MG63 (cell line): ENCODE data around the gene RAI1. TPM values are rescaled to one million over a fixed set of nuclear protein-coding genes. Genes with fewer than 3 reads are reported as not detected.
A peak's percentile ranks its signal among the peaks of the same experiment; 100 is the strongest.
"Not testable (repeated sequence)": the region's sequence is repeated elsewhere in the genome, so short reads cannot be mapped to it uniquely, and the experiment has no call there.

Experiments
- DNase-seq: peaks from one replicate; pipeline ENCODE4 v3.0.0-alpha.2; 2020
- H3K27me3 ChIP-seq: fragments of 250-450 bp; sonication (Bioruptor Pico); 2 replicates; pipeline ENCODE4 v1.5.1; 2020; ENCODE audit warnings: mild to moderate bottlenecking, moderate library complexity
- H3K36me3 ChIP-seq: fragments of 250-450 bp; sonication (Bioruptor Pico); 2 replicates; pipeline ENCODE4 v1.5.1; 2020; ENCODE audit warnings: mild to moderate bottlenecking, moderate library complexity
- H3K4me3 ChIP-seq: fragments of 250-450 bp; sonication (Bioruptor Pico); 2 replicates; pipeline ENCODE4 v1.5.1; 2020; ENCODE audit warnings: mild to moderate bottlenecking, moderate library complexity
- H3K9me3 ChIP-seq: fragments of 250-450 bp; sonication (Bioruptor Pico); 2 replicates; pipeline ENCODE4 v1.5.1; 2020; ENCODE audit warnings: mild to moderate bottlenecking, moderate library complexity
- total RNA-seq: library from RNA; depleted of rRNA; stranded (reverse); fragments of >200 nt; shearing (Covaris generic); gene quantifications from 2 replicates; pipeline ENCODE4 v1.2.3, GENCODE V29; 2014; ENCODE audit warnings: low replicate concordance

RAI1 gene
- total RNA-seq, 1 experiment from 2014 or later: 7.1 TPM

GRCh38 chr17:17672453-17673368, 8.5 kb upstream of the RAI1 start:
- Histone ChIP-seq H3K4me3 (no peak overlapping the region), H3K27me3 (no peaks in the 10 kb centered on the region), H3K36me3 (no peaks in the 10 kb centered on the region), H3K9me3 (no peaks in the 10 kb centered on the region)
- DNase-seq: no peak

- DNase-seq: no peak
- Histone ChIP-seq H3K27me3 (no peaks in the 10 kb centered on the region), H3K4me3 (no peak overlapping the region), H3K9me3 (no peaks in the 10 kb centered on the region), H3K36me3 (no peaks in the 10 kb centered on the region)
These were observed 5.8 kb upstream of the RAI1 start for GRCh38 chr17:17675416-17675815.

GRCh38 chr17:17675925-17676534, 5.2 kb upstream of the RAI1 start:
- no peaks in the 10 kb centered on the region for H3K9me3 ChIP-seq
- H3K4me3 ChIP-seq: no peak overlapping the region
- H3K27me3 ChIP-seq: no peaks in the 10 kb centered on the region
- no peak for DNase-seq
- H3K36me3 ChIP-seq: no peaks in the 10 kb centered on the region

GRCh38 chr17:17676752-17677151, 4.5 kb upstream of the RAI1 start:
- DNase-seq: no peak
- H3K36me3 ChIP-seq: no peaks in the 10 kb centered on the region
- no peak overlapping the region for H3K4me3 ChIP-seq
- H3K27me3 ChIP-seq: no peaks in the 10 kb centered on the region
- H3K9me3 ChIP-seq: no peaks in the 10 kb centered on the region

- DNase-seq: no peak
These were observed 3.8 kb upstream of the RAI1 start for GRCh38 chr17:17677299-17678040.

GRCh38 chr17:17678063-17678699, 3.1 kb upstream of the RAI1 start:
- not testable (repeated sequence) for DNase-seq, H3K27me3 ChIP-seq, H3K9me3 ChIP-seq, H3K4me3 ChIP-seq, H3K36me3 ChIP-seq

More at GRCh38 chr17:17677299-17678040, 3.8 kb upstream of the RAI1 start:
- no peaks in the 10 kb centered on the region for H3K9me3 ChIP-seq
- no peaks in the 10 kb centered on the region for H3K27me3 ChIP-seq
- no peaks in the 10 kb centered on the region for H3K36me3 ChIP-seq
- H3K4me3 ChIP-seq: no peak overlapping the region

GRCh38 chr17:17679243-17679642, 2.0 kb upstream of the RAI1 start:
- DNase-seq: no peak
- Histone ChIP-seq H3K27me3 (no peaks in the 10 kb centered on the region), H3K4me3 (no peak overlapping the region), H3K9me3 (no peaks in the 10 kb centered on the region), H3K36me3 (no peaks in the 10 kb centered on the region)

- Histone ChIP-seq H3K27me3 (no peaks in the 10 kb centered on the region), H3K4me3 (no peak overlapping the region), H3K36me3 (no peaks in the 10 kb centered on the region), H3K9me3 (no peaks in the 10 kb centered on the region)
- DNase-seq: no peak
These were observed 1.5 kb upstream of the RAI1 start for GRCh38 chr17:17679748-17680147.

GRCh38 chr17:17680477-17681186, 626 bp upstream of the RAI1 start:
- Histone ChIP-seq H3K27me3 (no peaks in the 10 kb centered on the region), H3K9me3 (no peaks in the 10 kb centered on the region)

GRCh38 chr17:17681744-17682292, 560 bp downstream of the RAI1 start:
- Histone ChIP-seq H3K27me3 (no peaks in the 10 kb centered on the region), H3K9me3 (no peaks in the 10 kb centered on the region), H3K36me3 (peaks cover 2% of the 10 kb centered on the region; the same call in 1 of the 2 replicates), H3K4me3 (peak overlapping the region; percentile 71)
- peak; percentile 41 for DNase-seq

More at GRCh38 chr17:17680477-17681186, 626 bp upstream of the RAI1 start:
- no peak for DNase-seq
- Histone ChIP-seq H3K36me3 (peaks cover 1% of the 10 kb centered on the region; the same call in 1 of the 2 replicates), H3K4me3 (peak overlapping the region; percentile 26; the same call in 1 of the 2 replicates)

- H3K36me3 ChIP-seq: peaks cover 2% of the 10 kb centered on the region; the same call in 1 of the 2 replicates
- no peaks in the 10 kb centered on the region for H3K9me3 ChIP-seq
- H3K4me3 ChIP-seq: peak overlapping the region; percentile 71
- peak; percentile 53 for DNase-seq
- H3K27me3 ChIP-seq: no peaks in the 10 kb centered on the region
These were observed 1.1 kb downstream of the RAI1 start for GRCh38 chr17:17682293-17682736.

- Histone ChIP-seq H3K4me3 (peak overlapping the region; percentile 71), H3K27me3 (no peaks in the 10 kb centered on the region), H3K36me3 (peaks cover 2% of the 10 kb centered on the region; the same call in 1 of the 2 replicates), H3K9me3 (no peaks in the 10 kb centered on the region)
- DNase-seq: peak; percentile 73
These were observed 1.8 kb downstream of the RAI1 start for GRCh38 chr17:17682737-17683680.

GRCh38 chr17:17683710-17684365, 2.6 kb downstream of the RAI1 start:
- Histone ChIP-seq H3K4me3 (peak overlapping the region; percentile 71), H3K27me3 (no peaks in the 10 kb centered on the region), H3K36me3 (peaks cover 2% of the 10 kb centered on the region; the same call in 1 of the 2 replicates), H3K9me3 (no peaks in the 10 kb centered on the region)
- DNase-seq: no peak
